Neuron (in vitro differentiated cells): ENCODE measurements around the gene MAPK1.
"Not testable (repeated sequence)": the region's sequence is repeated elsewhere in the genome, so short reads cannot be mapped to it uniquely, and the experiment has no call there.

Experiments
- H2AFZ ChIP-seq: one replicate; pipeline ENCODE4 v1.6.1; 2013; ENCODE audit warnings: low read depth, mild to moderate bottlenecking, inconsistent platforms, low read length, moderate library complexity
- H3K27me3 ChIP-seq: one replicate; pipeline ENCODE4 v1.6.1; 2013; ENCODE audit warnings: low read length; ENCODE audit not compliant: insufficient read depth
- H3K36me3 ChIP-seq: one replicate; pipeline ENCODE4 v1.6.1; 2013; ENCODE audit warnings: low read length; ENCODE audit not compliant: insufficient read depth
- H3K4me1 ChIP-seq: one replicate; pipeline ENCODE4 v1.6.1; 2013; ENCODE audit warnings: low read length; ENCODE audit not compliant: insufficient read depth
- H3K4me3 ChIP-seq: 2 replicates; pipeline ENCODE4 v1.5.1; 2013; ENCODE audit warnings: mild to moderate bottlenecking, low read length, moderate library complexity
- H3K9me3 ChIP-seq: one replicate; pipeline ENCODE4 v1.6.1; 2013; ENCODE audit warnings: low read length

The MAPK1 gene

GRCh38 chr22:21816787-21817496, 50.5 kb downstream of the MAPK1 start:
- no peaks in the 10 kb centered on the region for H3K27me3 ChIP-seq
- H3K4me3 ChIP-seq, result no peak overlapping the region
- no peaks in the 10 kb centered on the region for H3K36me3 ChIP-seq
- no peak overlapping the region for H2AFZ ChIP-seq
- peaks cover 4% of the 10 kb centered on the region for H3K4me1 ChIP-seq
- peaks cover 2% of the 10 kb centered on the region for H3K9me3 ChIP-seq

DNA sequence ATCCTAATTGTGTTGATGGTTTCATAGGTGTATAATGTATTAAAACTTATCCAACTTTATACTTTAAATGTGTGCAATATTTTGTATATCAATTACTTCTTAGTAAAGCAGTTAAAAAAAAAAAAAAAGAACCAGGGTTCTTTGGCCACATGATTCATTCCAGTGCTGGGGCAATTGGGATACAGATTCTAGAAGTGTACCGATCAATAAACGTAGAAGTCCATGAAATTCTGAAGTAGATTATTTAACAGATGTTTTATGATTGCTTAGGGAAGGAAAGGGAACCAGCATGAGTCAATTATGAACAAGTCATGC, 51.0 kb downstream of the MAPK1 start:
- no peaks in the 10 kb centered on the region for H3K27me3 ChIP-seq

GRCh38 chr22:21815958-21816357, 51.5 kb downstream of the MAPK1 start:
- no peaks in the 10 kb centered on the region for H3K36me3 ChIP-seq
- no peaks in the 10 kb centered on the region for H3K27me3 ChIP-seq
- H2AFZ ChIP-seq, result no peak overlapping the region
- peaks cover 3% of the 10 kb centered on the region for H3K9me3 ChIP-seq
- peaks cover 4% of the 10 kb centered on the region for H3K4me1 ChIP-seq
- no peak overlapping the region for H3K4me3 ChIP-seq

More for the DNA sequence above, 51.0 kb downstream of the MAPK1 start:
- Histone ChIP-seq H3K4me1 (peaks cover 4% of the 10 kb centered on the region), H3K9me3 (peaks cover 2% of the 10 kb centered on the region), H3K36me3 (no peaks in the 10 kb centered on the region), H2AFZ (no peak overlapping the region), H3K4me3 (no peak overlapping the region)

DNA sequence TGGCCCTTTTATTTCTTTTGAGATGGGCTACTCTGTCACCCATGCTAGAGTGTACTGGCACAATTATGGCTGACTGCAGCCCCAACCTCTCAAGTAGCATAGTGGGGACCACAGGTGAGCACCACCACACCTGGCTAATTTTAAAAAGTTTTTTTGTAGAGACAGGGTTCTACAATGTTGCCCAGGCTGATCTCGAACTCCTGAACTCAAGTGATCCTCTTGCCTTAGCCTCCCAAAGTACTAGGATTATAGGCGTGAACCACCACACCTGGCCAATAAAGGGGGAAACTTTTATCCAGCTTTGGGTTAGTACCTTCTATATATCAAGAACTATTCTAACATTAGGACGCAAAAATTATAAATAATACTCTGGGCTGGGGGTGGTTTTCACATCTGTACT, 52.1 kb downstream of the MAPK1 start:
- H3K9me3 ChIP-seq, result peaks cover 6% of the 10 kb centered on the region
- H3K4me1 ChIP-seq, result peaks cover 4% of the 10 kb centered on the region
- no peak overlapping the region for H2AFZ ChIP-seq
- no peaks in the 10 kb centered on the region for H3K36me3 ChIP-seq
- H3K4me3 ChIP-seq, result no peak overlapping the region
- no peaks in the 10 kb centered on the region for H3K27me3 ChIP-seq

DNA sequence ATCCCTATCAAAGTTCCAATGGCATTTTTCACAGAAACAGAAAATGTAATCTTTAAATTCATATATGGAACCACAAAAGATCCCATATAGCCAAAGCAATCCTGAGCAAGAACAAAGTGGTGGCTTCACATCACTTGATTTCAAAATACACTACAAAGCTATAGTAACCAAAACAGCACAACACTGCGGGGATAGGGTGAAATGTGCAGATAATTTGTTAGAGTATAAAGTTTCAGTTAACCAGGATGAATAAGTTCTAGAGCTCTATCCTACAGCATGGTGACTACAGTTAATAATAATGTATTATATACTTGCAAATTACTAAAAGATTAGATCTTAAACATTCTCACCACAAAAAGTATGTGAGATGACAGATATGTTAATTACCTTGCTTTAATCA, 55.5 kb downstream of the MAPK1 start:
- no peak overlapping the region for H3K4me3 ChIP-seq
- no peak overlapping the region for H2AFZ ChIP-seq
- H3K4me1 ChIP-seq, result no peaks in the 10 kb centered on the region
- H3K9me3 ChIP-seq, result peaks cover 6% of the 10 kb centered on the region
- peaks cover 6% of the 10 kb centered on the region for H3K36me3 ChIP-seq
- no peaks in the 10 kb centered on the region for H3K27me3 ChIP-seq

- no peak overlapping the region for H2AFZ ChIP-seq
- no peaks in the 10 kb centered on the region for H3K27me3 ChIP-seq
- H3K4me1 ChIP-seq, result no peaks in the 10 kb centered on the region
- peaks cover 6% of the 10 kb centered on the region for H3K9me3 ChIP-seq
- H3K36me3 ChIP-seq, result peaks cover 47% of the 10 kb centered on the region
- H3K4me3 ChIP-seq, result no peak overlapping the region
These were observed 59.6 kb downstream of the MAPK1 start for GRCh38 chr22:21807544-21808529.

DNA sequence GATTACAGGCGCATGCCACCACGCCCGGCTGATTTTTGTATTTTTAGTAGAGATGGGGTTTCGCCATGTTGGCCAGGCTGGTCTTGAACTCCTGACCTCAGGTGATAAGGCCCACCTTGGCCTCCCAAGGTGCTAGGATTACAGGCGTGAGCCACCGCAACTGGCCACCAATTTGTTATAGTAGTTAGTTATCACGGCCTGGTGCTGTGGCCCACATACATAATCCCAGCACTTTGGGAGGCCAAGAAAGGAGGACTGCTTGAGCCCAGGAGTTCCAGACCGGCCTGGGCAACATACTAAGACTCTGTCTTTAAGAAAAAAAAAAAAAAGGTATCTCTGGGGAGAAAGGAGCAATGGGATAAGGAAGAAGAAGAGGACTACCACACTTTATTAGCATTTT, 62.1 kb downstream of the MAPK1 start:
- not testable (repeated sequence) for H2AFZ ChIP-seq, H3K4me3 ChIP-seq, H3K27me3 ChIP-seq, H3K4me1 ChIP-seq, H3K9me3 ChIP-seq
- peaks cover 68% of the 10 kb centered on the region for H3K36me3 ChIP-seq

DNA sequence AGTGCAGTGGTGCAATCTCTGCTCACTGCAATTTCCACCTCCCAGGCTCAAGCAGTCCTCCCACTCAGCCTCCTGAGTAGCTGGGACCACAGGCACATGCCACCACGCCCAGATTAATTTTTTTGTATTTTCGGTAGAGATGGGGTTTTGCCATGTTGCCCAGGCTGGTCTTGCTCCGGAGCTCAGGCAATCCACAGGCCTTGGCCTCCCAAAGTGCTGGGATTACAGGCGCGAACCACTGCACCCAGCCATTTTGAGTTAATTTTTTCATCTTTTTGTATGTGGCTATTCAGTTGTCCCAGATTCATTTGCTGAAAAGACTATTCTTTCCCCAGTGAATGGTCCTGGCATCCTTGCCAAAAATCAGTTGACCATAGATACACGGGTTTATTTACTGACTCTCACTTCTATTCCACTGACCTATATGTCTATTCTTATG, 63.6 kb downstream of the MAPK1 start:
- H3K27me3 ChIP-seq, result no peaks in the 10 kb centered on the region
- H3K4me3 ChIP-seq, result no peak overlapping the region
- peaks cover 3% of the 10 kb centered on the region for H3K9me3 ChIP-seq
- H3K4me1 ChIP-seq, result no peaks in the 10 kb centered on the region
- no peak overlapping the region for H2AFZ ChIP-seq
- H3K36me3 ChIP-seq, result peaks cover 82% of the 10 kb centered on the region

- Histone ChIP-seq H2AFZ (no peak overlapping the region), H3K27me3 (no peaks in the 10 kb centered on the region), H3K9me3 (peaks cover 3% of the 10 kb centered on the region), H3K4me1 (no peaks in the 10 kb centered on the region), H3K4me3 (no peak overlapping the region), H3K36me3 (peaks cover 91% of the 10 kb centered on the region)
These were observed 64.8 kb downstream of the MAPK1 start for GRCh38 chr22:21802673-21803072.

GRCh38 chr22:21802056-21802455, 65.4 kb downstream of the MAPK1 start:
- Histone ChIP-seq H2AFZ (no peak overlapping the region), H3K36me3 (peaks cover 93% of the 10 kb centered on the region), H3K9me3 (peaks cover 3% of the 10 kb centered on the region), H3K4me3 (no peak overlapping the region), H3K27me3 (no peaks in the 10 kb centered on the region), H3K4me1 (no peaks in the 10 kb centered on the region)

- not testable (repeated sequence) for H3K9me3 ChIP-seq, H3K4me3 ChIP-seq, H2AFZ ChIP-seq, H3K4me1 ChIP-seq, H3K27me3 ChIP-seq
- H3K36me3 ChIP-seq, result peaks cover 93% of the 10 kb centered on the region
These were observed 66.2 kb downstream of the MAPK1 start for GRCh38 chr22:21801304-21801644.

DNA sequence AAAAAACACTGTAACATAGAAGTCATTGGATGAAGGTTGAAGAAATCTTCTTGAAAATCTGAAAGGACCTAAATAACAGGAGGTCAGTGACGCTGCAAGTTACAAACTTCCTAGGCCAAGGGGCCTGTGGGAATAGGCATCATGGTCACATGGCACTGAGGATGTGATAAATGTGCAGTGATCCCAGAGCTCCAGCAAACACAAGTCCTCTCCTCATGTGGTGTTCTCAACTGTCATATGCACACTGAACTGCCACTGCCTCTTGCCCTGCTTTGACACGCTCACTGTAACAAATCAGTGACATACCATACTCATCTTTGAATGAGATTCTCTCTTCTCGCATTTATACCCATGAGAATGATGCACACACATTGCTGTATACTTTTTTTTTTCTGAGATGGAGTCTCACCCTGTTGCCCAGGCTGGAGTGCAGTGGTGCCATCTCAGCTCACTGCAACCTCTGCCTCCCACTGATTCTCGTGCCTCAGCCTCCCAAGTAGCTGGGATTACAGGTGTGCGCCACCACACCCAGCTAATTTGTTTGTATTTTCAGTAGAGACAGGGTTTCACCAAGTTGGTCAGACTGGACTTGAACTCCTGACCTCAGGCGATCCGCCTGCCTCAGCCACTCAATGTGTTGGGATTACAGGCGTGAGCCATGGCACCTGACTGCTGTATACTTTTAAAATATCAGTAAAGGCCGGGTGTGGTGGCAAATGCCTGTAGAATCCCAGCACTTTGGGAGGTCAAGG, 66.7 kb downstream of the MAPK1 start:
- no peak overlapping the region for H3K4me3 ChIP-seq
- H3K4me1 ChIP-seq, result no peaks in the 10 kb centered on the region
- H3K9me3 ChIP-seq, result peaks cover 3% of the 10 kb centered on the region
- no peak overlapping the region for H2AFZ ChIP-seq
- H3K27me3 ChIP-seq, result no peaks in the 10 kb centered on the region
- H3K36me3 ChIP-seq, result peaks cover 92% of the 10 kb centered on the region
